Karpas-422 (cell line): ENCODE measurements around the gene TIMM22. TPM values are rescaled to one million over a fixed set of nuclear protein-coding genes. Genes with fewer than 3 reads are reported as not detected.

Experiments
- DNase-seq: peaks from one replicate; pipeline ENCODE4 v3.0.0-alpha.2; 2015
- H2AFZ ChIP-seq: fragments of 200-600 bp; sonication (generic); 2 replicates; pipeline ENCODE4 v1.6.1; 2014; ENCODE audit warnings: antibody characterized with exemption, low read length, mixed read lengths
- H3K27ac ChIP-seq: fragments of 200-600 bp; sonication (generic); 2 replicates; pipeline ENCODE4 v1.5.1; 2014; ENCODE audit warnings: mild to moderate bottlenecking, low read length, moderate library complexity
- H3K27me3 ChIP-seq: fragments of 200-600 bp; sonication (generic); 2 replicates; pipeline ENCODE4 v1.6.1; 2014; ENCODE audit warnings: low read length, mixed read lengths
- H3K36me3 ChIP-seq: fragments of 200-600 bp; sonication (generic); 2 replicates; pipeline ENCODE4 v1.6.1; 2014; ENCODE audit warnings: low read length, mixed read lengths; ENCODE audit not compliant: insufficient read depth
- H3K4me1 ChIP-seq: fragments of 200-600 bp; sonication (generic); 2 replicates; pipeline ENCODE4 v1.6.1; 2014; ENCODE audit warnings: mild to moderate bottlenecking, low read length, mixed read lengths
- H3K4me2 ChIP-seq: fragments of 200-600 bp; sonication (generic); 2 replicates; pipeline ENCODE4 v1.6.1; 2014; ENCODE audit warnings: low read length, low read depth, mild to moderate bottlenecking; ENCODE audit not compliant: poor library complexity, severe bottlenecking
- H3K4me3 ChIP-seq: fragments of 200-600 bp; sonication (generic); 2 replicates; pipeline ENCODE4 v1.5.1; 2014; ENCODE audit warnings: mild to moderate bottlenecking, antibody characterized with exemption, low read length, mixed read lengths
- H3K79me2 ChIP-seq: fragments of 200-600 bp; sonication (generic); 2 replicates; pipeline ENCODE4 v1.6.1; 2014; ENCODE audit warnings: mild to moderate bottlenecking, low read length, mixed read lengths
- H3K9ac ChIP-seq: fragments of 200-600 bp; sonication (generic); 2 replicates; pipeline ENCODE4 v1.6.0; 2014; ENCODE audit warnings: low read length
- H3K9me2 ChIP-seq: fragments of 200-600 bp; sonication (generic), shearing (Covaris generic); replicated peaks from 2 replicates; pipeline ENCODE4 v1.6.0; 2014; ENCODE audit warnings: mild to moderate bottlenecking, low read length, moderate library complexity; ENCODE audit not compliant: insufficient read depth
- H3K9me3 ChIP-seq: fragments of 300-700, 200-600 bp; sonication (generic); 2 replicates; pipeline ENCODE4 v1.6.1; 2014; ENCODE audit warnings: low read length, mixed read lengths
- H4K20me1 ChIP-seq: fragments of 200-600 bp; sonication (generic); 2 replicates; pipeline ENCODE4 v1.6.1; 2014; ENCODE audit warnings: mild to moderate bottlenecking, antibody characterized with exemption, low read length, low read depth; ENCODE audit not compliant: insufficient read depth
- total RNA-seq: library from RNA; depleted of rRNA; stranded (reverse); fragments of >200 nt; shearing (Covaris generic); gene quantifications from 2 replicates; pipeline ENCODE4 v1.2.3, GENCODE V29; 2014; ENCODE audit warnings: low replicate concordance

TIMM22 gene
- total RNA-seq, 1 experiment from 2014 or later = 4.7 TPM

GRCh38 chr17:1006054-1006453 lies 9.1 kb downstream of the TIMM22 start:
- peaks cover 26% of the 10 kb centered on the region; the same call in 1 of the 2 replicates for H3K36me3 ChIP-seq
- no peak overlapping the region for H3K27ac ChIP-seq
- no peaks in the 10 kb centered on the region for H3K9me3 ChIP-seq
- H3K4me1 ChIP-seq = no peaks in the 10 kb centered on the region
- no peak overlapping the region for H3K4me2 ChIP-seq
- peaks cover 12% of the 10 kb centered on the region; the same call in 1 of the 2 replicates for H4K20me1 ChIP-seq
- no peaks in the 10 kb centered on the region for H3K27me3 ChIP-seq
- no peak overlapping the region for H2AFZ ChIP-seq
- no peak for DNase-seq
- no peak overlapping the region for H3K4me3 ChIP-seq
- H3K9ac ChIP-seq = no peak overlapping the region
- no peaks in the 10 kb centered on the region for H3K9me2 ChIP-seq
- no peaks in the 10 kb centered on the region for H3K79me2 ChIP-seq

- H3K4me3 ChIP-seq = no peak overlapping the region
- H3K27ac ChIP-seq = no peak overlapping the region
- peaks cover 17% of the 10 kb centered on the region; the same call in 1 of the 2 replicates for H3K36me3 ChIP-seq
- no peak overlapping the region for H3K9ac ChIP-seq
- no peak overlapping the region for H2AFZ ChIP-seq
- H3K9me2 ChIP-seq = no peaks in the 10 kb centered on the region
- 0 out of 2 replicates have a peak, but pooled peaks cover 7% of the 10 kb centered on the region for H4K20me1 ChIP-seq
- no peaks in the 10 kb centered on the region for H3K27me3 ChIP-seq
- no peaks in the 10 kb centered on the region for H3K79me2 ChIP-seq
- no peak for DNase-seq
- H3K9me3 ChIP-seq = no peaks in the 10 kb centered on the region
- H3K4me2 ChIP-seq = no peak overlapping the region
- no peaks in the 10 kb centered on the region for H3K4me1 ChIP-seq
Measured at GRCh38 chr17:1007310-1008007, 10.5 kb downstream of the TIMM22 start.

- DNase-seq = no peak
- Histone ChIP-seq H3K27ac (no peak overlapping the region), H3K36me3 (peaks cover 10% of the 10 kb centered on the region; the same call in 1 of the 2 replicates), H2AFZ (no peak overlapping the region), H3K4me3 (no peak overlapping the region), H4K20me1 (0 out of 2 replicates have a peak, but pooled peaks cover 4% of the 10 kb centered on the region), H3K9ac (no peak overlapping the region), H3K9me3 (no peaks in the 10 kb centered on the region), H3K9me2 (no peaks in the 10 kb centered on the region), H3K4me2 (no peak overlapping the region), H3K4me1 (no peaks in the 10 kb centered on the region), H3K27me3 (no peaks in the 10 kb centered on the region), H3K79me2 (no peaks in the 10 kb centered on the region)
Measured at GRCh38 chr17:1008008-1008761, 11.3 kb downstream of the TIMM22 start.

DNA sequence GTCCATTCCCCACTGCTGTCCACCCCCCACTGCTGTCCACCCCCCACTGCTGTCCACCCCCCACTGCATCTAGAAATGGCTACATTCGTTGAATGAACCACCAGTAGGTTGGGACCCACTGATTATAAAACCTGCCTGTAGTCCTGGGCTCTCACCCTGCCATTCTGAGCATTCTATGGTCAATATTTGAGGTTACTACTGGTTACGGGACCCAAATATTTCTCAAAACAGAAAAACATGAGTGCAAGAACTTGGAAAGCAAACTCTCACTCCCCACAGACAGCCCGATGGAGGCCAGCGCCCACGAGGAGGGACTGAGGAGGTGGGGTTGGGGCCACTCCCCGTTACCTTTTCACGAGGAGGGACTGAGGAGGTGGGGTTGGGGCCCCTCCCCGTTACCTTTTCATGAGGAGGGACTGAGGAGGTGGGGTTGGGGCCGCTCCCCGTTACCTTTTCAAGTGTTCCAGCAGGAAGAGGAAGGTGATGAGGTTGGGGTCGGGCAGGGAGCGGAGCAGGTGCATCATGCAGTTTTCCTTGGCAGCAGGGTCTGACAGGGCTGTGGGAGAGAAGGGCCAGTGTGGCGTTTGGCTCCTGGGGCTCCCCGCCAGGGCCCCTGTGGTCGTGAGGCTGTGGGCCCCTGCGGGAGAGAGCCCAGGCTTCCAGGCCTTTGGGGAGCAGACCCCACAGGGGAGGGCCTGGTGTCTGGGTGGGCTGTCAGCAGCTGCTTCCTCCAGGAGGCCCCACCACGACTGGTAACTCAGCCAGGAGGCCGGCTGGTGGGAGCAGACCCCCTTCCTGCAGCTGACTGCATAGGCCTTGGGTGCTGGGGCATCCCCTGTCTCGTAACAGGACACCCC lies 12.5 kb downstream of the TIMM22 start:
- Histone ChIP-seq H3K9me3 (no peaks in the 10 kb centered on the region), H3K27ac (no peak overlapping the region), H2AFZ (no peak overlapping the region), H3K27me3 (no peaks in the 10 kb centered on the region), H3K4me2 (no peak overlapping the region), H3K9ac (no peak overlapping the region), H4K20me1 (no peaks in the 10 kb centered on the region), H3K9me2 (no peaks in the 10 kb centered on the region), H3K4me1 (no peaks in the 10 kb centered on the region), H3K79me2 (no peaks in the 10 kb centered on the region), H3K36me3 (0 out of 2 replicates have a peak, but pooled peaks cover 5% of the 10 kb centered on the region), H3K4me3 (no peak overlapping the region)
- no peak for DNase-seq

- Histone ChIP-seq H3K36me3 (0 out of 2 replicates have a peak, but pooled peaks cover 5% of the 10 kb centered on the region), H4K20me1 (no peaks in the 10 kb centered on the region)
Measured at GRCh38 chr17:1010086-1010450, 13.1 kb downstream of the TIMM22 start.

GRCh38 chr17:1010586-1010985 lies 13.7 kb downstream of the TIMM22 start:
- Histone ChIP-seq H3K36me3 (0 out of 2 replicates have a peak, but pooled peaks cover 5% of the 10 kb centered on the region), H3K9ac (no peak overlapping the region)

More at GRCh38 chr17:1010086-1010450, 13.1 kb downstream of the TIMM22 start:
- H3K9ac ChIP-seq = no peak overlapping the region
- no peaks in the 10 kb centered on the region for H3K79me2 ChIP-seq
- H3K9me3 ChIP-seq = no peaks in the 10 kb centered on the region
- H3K27ac ChIP-seq = no peak overlapping the region
- no peaks in the 10 kb centered on the region for H3K4me1 ChIP-seq
- H3K27me3 ChIP-seq = no peaks in the 10 kb centered on the region
- no peak overlapping the region for H3K4me2 ChIP-seq
- H3K4me3 ChIP-seq = no peak overlapping the region
- H2AFZ ChIP-seq = no peak overlapping the region
- no peak for DNase-seq
- no peaks in the 10 kb centered on the region for H3K9me2 ChIP-seq

DNA sequence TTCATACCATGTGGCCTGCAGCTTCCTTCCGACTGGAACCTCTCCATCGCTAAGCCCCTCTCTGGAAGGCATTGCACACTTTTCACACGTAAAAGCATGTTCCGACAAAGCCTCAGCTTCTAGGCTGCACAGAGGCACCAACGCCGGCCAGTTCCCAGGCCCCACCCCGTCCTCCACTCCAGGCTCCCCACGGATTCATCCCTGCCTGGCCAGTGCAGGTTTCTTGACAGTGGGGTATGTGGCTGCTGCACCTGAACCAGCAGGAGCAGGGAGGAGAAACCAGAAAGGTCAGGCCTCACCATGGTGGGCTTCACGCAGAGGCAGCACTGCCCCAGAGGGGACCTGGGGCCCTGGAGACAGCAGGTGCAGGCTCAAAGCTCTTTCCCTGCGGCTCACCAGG lies 14.2 kb downstream of the TIMM22 start:
- H3K4me1 ChIP-seq = no peaks in the 10 kb centered on the region

More at GRCh38 chr17:1010586-1010985, 13.7 kb downstream of the TIMM22 start:
- Histone ChIP-seq H2AFZ (no peak overlapping the region), H3K4me3 (no peak overlapping the region), H3K27me3 (no peaks in the 10 kb centered on the region), H3K4me2 (no peak overlapping the region), H3K27ac (no peak overlapping the region), H4K20me1 (no peaks in the 10 kb centered on the region), H3K79me2 (no peaks in the 10 kb centered on the region), H3K9me2 (no peaks in the 10 kb centered on the region), H3K4me1 (no peaks in the 10 kb centered on the region), H3K9me3 (no peaks in the 10 kb centered on the region)
- no peak for DNase-seq

More for the DNA sequence above, 14.2 kb downstream of the TIMM22 start:
- no peaks in the 10 kb centered on the region for H3K9me2 ChIP-seq
- H3K4me2 ChIP-seq = no peak overlapping the region
- 0 out of 2 replicates have a peak, but pooled peaks cover 5% of the 10 kb centered on the region for H3K36me3 ChIP-seq
- H2AFZ ChIP-seq = no peak overlapping the region
- H3K4me3 ChIP-seq = no peak overlapping the region
- H3K27me3 ChIP-seq = no peaks in the 10 kb centered on the region
- no peaks in the 10 kb centered on the region for H3K9me3 ChIP-seq
- H3K79me2 ChIP-seq = no peaks in the 10 kb centered on the region
- DNase-seq = no peak
- H3K9ac ChIP-seq = no peak overlapping the region
- H4K20me1 ChIP-seq = no peaks in the 10 kb centered on the region
- H3K27ac ChIP-seq = no peak overlapping the region
